H1 (cell line): ENCODE results near the gene CHAD. TPM values are rescaled to one million over a fixed set of nuclear protein-coding genes. Genes with fewer than 3 reads are reported as not detected.

Experiments
- CTCF ChIA-PET: fragments of 300-600 bp; sonication (Branson Sonifier 250); formaldehyde crosslinking; loops from one replicate; lab custom pipeline; 2021; ENCODE audit not compliant: partially characterized antibody; lab: Charles Lee
- POLR2A ChIA-PET: fragments of 300-600 bp; sonication (Branson Sonifier 250); formaldehyde crosslinking; loops from one replicate; lab custom pipeline; 2021; ENCODE audit warnings: inconsistent platforms; ENCODE audit not compliant: partially characterized antibody; lab: Charles Lee
- DNase-seq, 2 experiments: peaks; one replicate each; pipeline versions ENCODE4 v3.0.0 to v3.0.0-alpha.2; 2010 to 2022; ENCODE audit warnings: low spot score in 2 of 2, low read depth in 1 of 2, mixed read lengths in 1 of 2
- FAIRE-seq: peaks from 2 replicates; lab custom pipeline; 2011; peaks lifted over from hg19 to GRCh38; lab: Jason Lieb, UNC
- H2AFZ ChIP-seq: 2 replicates; pipeline ENCODE4 v1.8.1; 2012; ENCODE audit warnings: low read length, inconsistent platforms
- H2AK5ac ChIP-seq: 2 replicates; pipeline ENCODE4 v1.6.1; 2013; ENCODE audit warnings: low read depth, low read length
- H2BK120ac ChIP-seq: replicated peaks from 2 replicates; pipeline ENCODE3; 2013; ENCODE audit warnings: low read depth, low read length, inconsistent platforms
- H2BK12ac ChIP-seq: 2 replicates; pipeline ENCODE4 v1.6.1; 2013; ENCODE audit warnings: low read depth, low read length
- H2BK15ac ChIP-seq: 2 replicates; pipeline ENCODE4 v1.6.1; 2013; ENCODE audit warnings: low read length
- H2BK20ac ChIP-seq: 2 replicates; pipeline ENCODE4 v1.6.1; 2013; ENCODE audit warnings: low read length
- H2BK5ac ChIP-seq: 2 replicates; pipeline ENCODE4 v1.6.1; 2013; ENCODE audit warnings: low read depth, low read length
- H3K14ac ChIP-seq: 2 replicates; pipeline ENCODE4 v1.6.1; 2013; ENCODE audit warnings: inconsistent platforms; ENCODE audit not compliant: insufficient read length
- H3K18ac ChIP-seq: 2 replicates; pipeline ENCODE4 v1.6.1; 2013; ENCODE audit warnings: low read length; ENCODE audit errors: extremely low read depth
- H3K23ac ChIP-seq: 2 replicates; pipeline ENCODE4 v1.6.1; 2013; ENCODE audit warnings: inconsistent platforms; ENCODE audit not compliant: insufficient read length
- H3K23me2 ChIP-seq: 2 replicates; pipeline ENCODE4 v1.6.1; 2013; ENCODE audit warnings: low read depth, low read length
- H3K27ac ChIP-seq: 2 replicates; pipeline ENCODE4 v1.6.1; 2011; ENCODE audit warnings: low read depth, low read length, inconsistent platforms
- H3K27me3 ChIP-seq, 4 experiments: replicated peaks in 1 of 4; 1 replicate in 1 of 4; 2 replicates in 3 of 4; pipeline versions ENCODE4 v1.6.1 to v1.8.1; 2011 to 2013; ENCODE audit warnings: low read length in 3 of 4, mild to moderate bottlenecking in 3 of 4, inconsistent platforms in 2 of 4, mixed read lengths in 2 of 4, moderate library complexity in 1 of 4; ENCODE audit not compliant: control insufficient read depth in 3 of 4, insufficient read depth in 3 of 4; ENCODE audit errors: extremely low read depth in 1 of 4
- H3K36me3 ChIP-seq, 4 experiments: 2 replicates each; pipeline versions ENCODE4 v1.6.1 to v1.8.1; 2011 to 2013; ENCODE audit warnings: mild to moderate bottlenecking in 4 of 4, low read length in 3 of 4, moderate library complexity in 2 of 4, control low read depth in 1 of 4, inconsistent platforms in 1 of 4; ENCODE audit not compliant: insufficient read depth in 4 of 4, control insufficient read depth in 2 of 4
- H3K4ac ChIP-seq: replicated peaks from 2 replicates; pipeline ENCODE3; 2013; ENCODE audit warnings: low read length, low read depth, mixed read lengths, inconsistent platforms; ENCODE audit not compliant: insufficient read length
- H3K4me1 ChIP-seq, 4 experiments: replicated peaks in 1 of 4; 1 replicate in 1 of 4; 2 replicates in 3 of 4; pipeline versions ENCODE4 v1.6.1 to v1.8.1; 2011 to 2013; ENCODE audit warnings: low read length in 3 of 4, inconsistent platforms in 2 of 4, mixed read lengths in 1 of 4; ENCODE audit not compliant: insufficient read depth in 4 of 4, control insufficient read depth in 3 of 4
- H3K4me2 ChIP-seq, 2 experiments: 2 replicates each; pipeline versions ENCODE4 v1.6.1 to v1.8.1; 2011 to 2013; ENCODE audit warnings: low read depth in 2 of 2, low read length in 2 of 2, control low read depth in 1 of 2, inconsistent platforms in 1 of 2, mild to moderate bottlenecking in 1 of 2; ENCODE audit not compliant: insufficient read depth in 1 of 2
- H3K4me3 ChIP-seq, 4 experiments: fragments of 200-600, 300-600 bp in 1 of 4; sonication (generic), shearing (Covaris generic), sonication (Bioruptor Twin) in 1 of 4; 2 replicates each; pipeline versions ENCODE4 v1.5.1 to v1.8.1; 2011 to 2016; ENCODE audit warnings: low read length in 4 of 4, low read depth in 3 of 4, control low read depth in 2 of 4, inconsistent platforms in 2 of 4, mild to moderate bottlenecking in 2 of 4, mixed read lengths in 1 of 4, moderate library complexity in 1 of 4; ENCODE audit not compliant: insufficient read depth in 2 of 4; ENCODE audit errors: extremely low read depth in 1 of 4
- H3K56ac ChIP-seq: replicated peaks from 2 replicates; pipeline ENCODE3; 2013; ENCODE audit warnings: low read depth, mild to moderate bottlenecking, mixed read lengths, low read length, inconsistent platforms; ENCODE audit not compliant: insufficient read length
- H3K79me1 ChIP-seq: 2 replicates; pipeline ENCODE4 v1.6.1; 2013; ENCODE audit warnings: low read depth, low read length, control low read depth
- H3K79me2 ChIP-seq, 2 experiments: 2 replicates each; pipeline versions ENCODE4 v1.6.1 to v1.8.1; 2012 to 2013; ENCODE audit warnings: low read length in 2 of 2, mild to moderate bottlenecking in 2 of 2, inconsistent platforms in 1 of 2; ENCODE audit not compliant: insufficient read depth in 2 of 2, control insufficient read depth in 1 of 2
- H3K9ac ChIP-seq, 4 experiments: replicated peaks in 1 of 4; 1 replicate in 1 of 4; 2 replicates in 3 of 4; pipeline versions ENCODE4 v1.6.1 to v1.8.1; 2011 to 2013; ENCODE audit warnings: low read depth in 3 of 4, low read length in 3 of 4, control low read depth in 2 of 4, mild to moderate bottlenecking in 2 of 4, moderate library complexity in 2 of 4, inconsistent platforms in 1 of 4; ENCODE audit errors: extremely low read depth in 1 of 4
- H3K9me3 ChIP-seq, 2 experiments: 2 replicates each; pipeline versions ENCODE4 v1.6.1 to v1.8.1; 2012 to 2013; ENCODE audit warnings: mild to moderate bottlenecking in 2 of 2, moderate library complexity in 2 of 2, control low read depth in 1 of 2, inconsistent platforms in 1 of 2, low read depth in 1 of 2, low read length in 1 of 2, mixed read lengths in 1 of 2; ENCODE audit not compliant: insufficient read depth in 2 of 2
- H4K20me1 ChIP-seq, 2 experiments: replicated peaks in 1 of 2; 2 replicates each; pipeline versions ENCODE3 to v1.8.1; 2011 to 2013; ENCODE audit warnings: inconsistent platforms in 2 of 2, low read length in 2 of 2, mild to moderate bottlenecking in 1 of 2; ENCODE audit not compliant: insufficient read depth in 2 of 2, control insufficient read depth in 1 of 2
- H4K5ac ChIP-seq: 2 replicates; pipeline ENCODE4 v1.6.1; 2013; ENCODE audit warnings: low read length, low read depth, mixed read lengths, inconsistent platforms; ENCODE audit not compliant: insufficient read length
- H4K8ac ChIP-seq: 2 replicates; pipeline ENCODE4 v1.8.0; 2013; ENCODE audit warnings: mild to moderate bottlenecking, moderate library complexity, low read length, inconsistent platforms; ENCODE audit not compliant: insufficient read depth; ENCODE audit errors: extremely low read depth
- H4K91ac ChIP-seq: replicated peaks from 2 replicates; pipeline ENCODE3; 2013; ENCODE audit warnings: low read length, mixed read lengths, inconsistent platforms; ENCODE audit not compliant: insufficient read length
- ASH2L ChIP-seq: fragments of 200-600, 300-600 bp; sonication (generic); IDR thresholded peaks from one replicate; pipeline ENCODE4 v1.7.1; 2017; ENCODE audit warnings: low read length
- CBX8 ChIP-seq: fragments of 300-800, 300-1000 bp; sonication (generic); IDR thresholded peaks from 2 replicates; pipeline ENCODE4 v1.7.1; 2016; ENCODE audit warnings: low read depth, low read length, borderline replicate concordance
- CTBP2 ChIP-seq: IDR thresholded peaks from 2 replicates; pipeline ENCODE4 v1.7.0; 2011; ENCODE audit warnings: borderline replicate concordance, mild to moderate bottlenecking, moderate library complexity, mixed read lengths, low read length; ENCODE audit not compliant: insufficient read depth, insufficient read length
- HDAC6 ChIP-seq: IDR thresholded peaks from one replicate; pipeline ENCODE4 v1.7.1; 2012; ENCODE audit warnings: low read depth, mild to moderate bottlenecking, inconsistent platforms, low read length, moderate library complexity
- KDM5A ChIP-seq: fragments of 200-600 bp; IDR thresholded peaks from 2 replicates; pipeline ENCODE4 v1.7.1; 2012; ENCODE audit warnings: mild to moderate bottlenecking, low read length, inconsistent platforms, mixed read lengths
- PHF8 ChIP-seq: fragments of 200-600 bp; sonication (generic); conservative IDR thresholded peaks from 2 replicates; pipeline ENCODE4 v1.7.1; 2012; ENCODE audit warnings: low read depth, mild to moderate bottlenecking, inconsistent platforms, low read length, moderate library complexity
- POU5F1 ChIP-seq: IDR thresholded peaks from 2 replicates; pipeline ENCODE4 v1.6.1; 2011; ENCODE audit warnings: low read depth, mild to moderate bottlenecking, low read length, moderate library complexity
- RAD21 ChIP-seq, 2 experiments: IDR thresholded peaks in 1 of 2; conservative IDR thresholded peaks in 1 of 2; 2 replicates each; pipeline ENCODE4 v1.6.1; 2011; ENCODE audit warnings: low read depth in 2 of 2, low read length in 2 of 2, improper control_type of control experiment in 1 of 2, inconsistent platforms in 1 of 2, mild to moderate bottlenecking in 1 of 2, moderate library complexity in 1 of 2
- RBBP5 ChIP-seq: IDR thresholded peaks from 2 replicates; pipeline ENCODE4 v1.7.1; 2012; ENCODE audit warnings: low read depth, mild to moderate bottlenecking, inconsistent platforms, low read length, moderate library complexity, borderline replicate concordance
- SP1 ChIP-seq: IDR thresholded peaks from 2 replicates; pipeline ENCODE4 v1.6.1; 2011; ENCODE audit warnings: low read depth, low read length
- SP2 ChIP-seq: IDR thresholded peaks from 2 replicates; pipeline ENCODE4 v1.6.1; 2012; ENCODE audit warnings: mild to moderate bottlenecking, low read length, inconsistent platforms
- TAF1 ChIP-seq: IDR thresholded peaks from 2 replicates; pipeline ENCODE4 v1.6.1; 2011; ENCODE audit warnings: mild to moderate bottlenecking, low read depth, low read length
- TEAD4 ChIP-seq: IDR thresholded peaks from 2 replicates; pipeline ENCODE4 v1.6.1; 2012; ENCODE audit warnings: low read depth, low read length, inconsistent platforms, mixed read lengths
- YY1 ChIP-seq: IDR thresholded peaks from 2 replicates; pipeline ENCODE4 v1.6.1; 2011; ENCODE audit warnings: low read depth, mild to moderate bottlenecking, low read length
- WGBS, 2 experiments: shearing (Covaris generic) in 1 of 2; methylation state at CpG; one replicate each; pipeline versions ENCODE4 v1.1.6 to v1.1.7; 2013 to 2015; ENCODE audit warnings: low lambda C conversion rate in 2 of 2, mixed read lengths in 2 of 2, inconsistent platforms in 1 of 2, low coverage in 1 of 2, missing lambda C conversion rate in 1 of 2; ENCODE audit not compliant: insufficient replicate concordance in 2 of 2, insufficient coverage in 1 of 2, insufficient read length in 1 of 2; ENCODE audit errors: extremely low coverage in 1 of 2, missing lambda C conversion rate in 1 of 2; 5-methylcytosine and 5-hydroxymethylcytosine counted together
- polyA plus RNA-seq, 7 experiments: library from polyadenylated mRNA; depleted of rRNA in 3 of 7; stranded (reverse) in 5 of 7; unstranded in 2 of 7; fragments of >200 nt in 5 of 7; fragments of 200-250 nt in 2 of 7; gene quantifications; 1 replicate in 5 of 7; 2 replicates in 1 of 7; 4 replicates in 1 of 7; pipeline versions ENCODE4 v1.2.1 to v1.2.3, GENCODE V29; 2011 to 2013; ENCODE audit warnings: missing spikeins in 2 of 7, mixed read lengths in 2 of 7
- total RNA-seq: library from RNA; stranded (reverse); fragmentation: NEBNext Ultra II Directional; extraction: Animal tissue kit (Norgen Biotek cat#: 25700); gene quantifications from 2 replicates; pipeline ENCODE4 v1.2.1, GENCODE V29; 2021

The CHAD gene
- total and polyA plus RNA-seq, 2 of the 8 experiments (the other 6 are each of a cell fraction or from before 2014, with no cell fraction given), result 0.03 TPM; not detected in 1

GRCh38 chr17:50458270-50458669 lies 10.4 kb downstream of the CHAD start:
- H2AFZ ChIP-seq, result no peak overlapping the region
- no peak overlapping the region for H3K27ac ChIP-seq
- ChIA-PET CTCF (interaction anchor here (1.4 to 4.1 kb wide), 4 partner anchors 11 to 62 kb away, joined by 3 to 22 read pairs (median 4); partner anchors contain the start of genes ACSF2 and LRRC59), POLR2A (interaction anchor here (1.4 kb wide), 1 partner anchor 9 kb away, joined by 3 read pairs; no protein-coding TSS in a partner anchor)
- no peak overlapping the region for H3K14ac ChIP-seq
- H2BK5ac ChIP-seq, result no peak overlapping the region
- no peak overlapping the region for H3K56ac ChIP-seq
- peaks cover 0 to 3% of the 10 kb centered on the region in 2 experiments for H4K20me1 ChIP-seq
- no peak overlapping the region for H3K18ac ChIP-seq
- H2BK12ac ChIP-seq, result no peak overlapping the region
- no peak overlapping the region for H2AK5ac ChIP-seq
- no peak overlapping the region for H4K8ac ChIP-seq
- FAIRE-seq (no peak), DNase-seq (no peak)
- no peak overlapping the region for H4K5ac ChIP-seq
- no peak overlapping the region for H3K23ac ChIP-seq
- H3K4me2 ChIP-seq, result no peak overlapping the region
- no peaks in the 10 kb centered on the region for H3K4me1 ChIP-seq
- H3K27me3 ChIP-seq, result no peaks in the 10 kb centered on the region
- H3K4me3 ChIP-seq, result no peak overlapping the region
- no peaks in the 10 kb centered on the region for H3K79me1 ChIP-seq
- H3K4ac ChIP-seq, result no peak overlapping the region
- 86% methylated on average over 3 of the region's 3 CpGs; no CpG with 5 or more reads in 1 of the 2 experiments for WGBS, 2 experiments
- no peaks in the 10 kb centered on the region for H3K23me2 ChIP-seq
- no peak overlapping the region for H4K91ac ChIP-seq
- no peak overlapping the region for H2BK120ac ChIP-seq
- H3K79me2 ChIP-seq, result no peaks in the 10 kb centered on the region
- H3K9me3 ChIP-seq, result no peaks in the 10 kb centered on the region
- no peak overlapping the region for H3K9ac ChIP-seq
- H3K36me3 ChIP-seq, result no peaks in the 10 kb centered on the region; a peak in 1 of 8 replicates
- no peak overlapping the region for H2BK15ac ChIP-seq
- H2BK20ac ChIP-seq, result no peak overlapping the region
- no peak for TF ChIP-seq TAF1
- TF ChIP-seq PHF8, result no peak
- TF ChIP-seq SP2, result no peak
- no peak for TF ChIP-seq YY1
- TF ChIP-seq RAD21 (IDR thresholded peaks at IDR 0.05 in 1 of 2, conservative IDR thresholded peaks at IDR 0.05 in 1 of 2; ENCODE audit: low read depth in 2 of 2, low read length in 2 of 2), result no peak
- TF ChIP-seq HDAC6, result no peak
- TF ChIP-seq TEAD4, result no peak
- no peak for TF ChIP-seq SP1
- TF ChIP-seq POU5F1, result no peak
- no peak for TF ChIP-seq ASH2L
- TF ChIP-seq CTBP2, result no peak
- TF ChIP-seq CBX8, result no peak
- TF ChIP-seq KDM5A, result no peak
- no peak for TF ChIP-seq RBBP5
